ENCODE measurements around the gene MFGE8. TPM values are rescaled to one million over a fixed set of nuclear protein-coding genes. Genes with fewer than 3 reads are reported as not detected.
A peak's percentile ranks its signal among the peaks of the same experiment; 100 is the strongest.

Gene MFGE8
- total RNA-seq, 1 donor from 2014 or later: 19.9 TPM

DNA sequence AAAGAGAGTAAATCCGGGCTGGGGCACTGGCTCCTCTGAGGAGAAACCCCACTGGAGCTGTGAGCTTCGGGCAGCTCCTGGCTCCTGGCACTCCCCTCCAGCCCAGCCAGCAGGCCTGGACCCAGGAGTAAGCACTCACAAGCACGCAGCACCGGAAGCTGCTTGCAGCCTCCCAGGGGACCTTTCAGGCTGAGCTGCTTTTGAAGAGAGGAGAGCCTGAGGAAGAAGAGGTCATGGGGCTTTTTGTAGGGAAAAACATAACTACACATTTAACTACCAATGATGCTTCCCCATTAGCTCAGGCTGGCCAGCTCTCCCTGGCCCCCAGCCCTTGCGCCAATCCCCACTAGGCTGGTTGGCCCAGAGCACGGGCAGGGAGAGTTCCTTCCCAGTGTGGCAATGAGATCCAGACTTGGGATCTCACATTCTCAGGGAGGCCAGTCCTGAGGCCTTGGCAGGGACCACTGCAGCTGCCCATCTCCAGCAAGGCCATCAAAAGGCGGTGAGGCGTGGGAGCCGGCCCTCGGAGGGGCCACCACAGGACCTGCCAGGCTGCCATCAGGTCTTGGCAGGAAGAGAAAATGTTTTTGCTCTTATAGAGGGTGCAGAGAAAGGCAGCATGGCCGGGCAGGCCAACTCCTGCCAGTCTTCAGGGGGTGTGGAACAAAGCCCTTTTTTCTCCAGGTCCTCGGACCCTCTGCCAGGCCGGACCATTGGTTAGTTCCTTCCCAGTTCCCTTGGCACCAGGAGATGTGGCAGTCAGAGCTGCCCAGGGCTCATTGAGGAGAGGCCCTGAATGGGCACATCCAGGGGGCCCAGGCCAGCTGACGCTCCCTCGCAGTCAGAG, 41.5 kb upstream of the MFGE8 start:
- Mint-ChIP-seq H3K9me3 (ENCODE audit: unreplicated experiment) (peaks cover 1% of the 10 kb centered on the region), H3K4me1 (ENCODE audit: low read depth, unreplicated experiment) (peaks cover 10% of the 10 kb centered on the region), H3K4me3 (ENCODE audit: unreplicated experiment) (no peak overlapping the region), H3K27me3 (ENCODE audit: unreplicated experiment) (peaks cover 2% of the 10 kb centered on the region), H3K36me3 (ENCODE audit: unreplicated experiment) (no peaks in the 10 kb centered on the region), H3K27ac (ENCODE audit: unreplicated experiment) (no peak overlapping the region)
- peak; percentile 62 for DNase-seq
- TF ChIP-seq, protein P1, sequence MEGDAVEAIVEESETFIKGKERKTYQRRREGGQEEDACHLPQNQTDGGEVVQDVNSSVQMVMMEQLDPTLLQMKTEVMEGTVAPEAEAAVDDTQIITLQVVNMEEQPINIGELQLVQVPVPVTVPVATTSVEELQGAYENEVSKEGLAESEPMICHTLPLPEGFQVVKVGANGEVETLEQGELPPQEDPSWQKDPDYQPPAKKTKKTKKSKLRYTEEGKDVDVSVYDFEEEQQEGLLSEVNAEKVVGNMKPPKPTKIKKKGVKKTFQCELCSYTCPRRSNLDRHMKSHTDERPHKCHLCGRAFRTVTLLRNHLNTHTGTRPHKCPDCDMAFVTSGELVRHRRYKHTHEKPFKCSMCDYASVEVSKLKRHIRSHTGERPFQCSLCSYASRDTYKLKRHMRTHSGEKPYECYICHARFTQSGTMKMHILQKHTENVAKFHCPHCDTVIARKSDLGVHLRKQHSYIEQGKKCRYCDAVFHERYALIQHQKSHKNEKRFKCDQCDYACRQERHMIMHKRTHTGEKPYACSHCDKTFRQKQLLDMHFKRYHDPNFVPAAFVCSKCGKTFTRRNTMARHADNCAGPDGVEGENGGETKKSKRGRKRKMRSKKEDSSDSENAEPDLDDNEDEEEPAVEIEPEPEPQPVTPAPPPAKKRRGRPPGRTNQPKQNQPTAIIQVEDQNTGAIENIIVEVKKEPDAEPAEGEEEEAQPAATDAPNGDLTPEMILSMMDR (IDR thresholded peaks at IDR 0.05; ENCODE audit: partially characterized antibody, unreplicated experiment): no peak

DNA sequence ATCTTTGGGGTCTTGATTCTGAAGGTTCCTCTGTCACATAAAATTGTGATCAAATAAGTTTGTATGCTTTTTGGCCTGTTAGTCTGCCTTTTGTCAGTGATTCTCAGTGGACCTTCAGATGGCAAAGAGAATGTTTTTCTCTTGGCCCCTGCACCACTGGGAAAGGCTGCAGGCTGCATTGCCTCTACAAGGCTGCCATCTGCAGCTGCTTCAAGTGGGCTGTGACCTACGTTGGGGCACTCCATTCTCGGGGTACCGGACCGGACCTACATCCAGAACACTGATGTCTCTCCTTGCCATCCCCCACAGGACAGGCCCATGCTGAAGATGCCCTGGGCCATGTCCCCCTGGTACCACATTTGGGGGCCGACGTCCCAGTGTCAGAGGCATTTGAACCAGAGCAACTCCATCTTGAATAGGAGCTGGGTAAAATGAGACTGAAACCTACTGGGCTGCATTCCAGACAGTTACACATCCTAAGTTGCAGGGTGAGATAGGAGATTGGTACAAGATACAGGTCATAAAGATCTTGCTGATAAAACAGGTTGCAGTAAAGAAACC, 37.5 kb upstream of the MFGE8 start:
- DNase-seq: no peak
- H3K9me3 Mint-ChIP-seq (ENCODE audit: unreplicated experiment): peaks cover 1% of the 10 kb centered on the region
- TF ChIP-seq, protein P1 (IDR thresholded peaks at IDR 0.05; ENCODE audit: partially characterized antibody, unreplicated experiment): no peak
- H3K4me1 Mint-ChIP-seq (ENCODE audit: low read depth, unreplicated experiment): peaks cover 4% of the 10 kb centered on the region
- no peaks in the 10 kb centered on the region for H3K27me3 Mint-ChIP-seq (ENCODE audit: unreplicated experiment)
- no peaks in the 10 kb centered on the region for H3K36me3 Mint-ChIP-seq (ENCODE audit: unreplicated experiment)
- no peak overlapping the region for H3K4me3 Mint-ChIP-seq (ENCODE audit: unreplicated experiment)
- no peak overlapping the region for H3K27ac Mint-ChIP-seq (ENCODE audit: unreplicated experiment)

- H3K27ac Mint-ChIP-seq (ENCODE audit: unreplicated experiment): no peak overlapping the region
- peaks cover 4% of the 10 kb centered on the region for H3K4me1 Mint-ChIP-seq (ENCODE audit: low read depth, unreplicated experiment)
- H3K27me3 Mint-ChIP-seq (ENCODE audit: unreplicated experiment): no peaks in the 10 kb centered on the region
- H3K36me3 Mint-ChIP-seq (ENCODE audit: unreplicated experiment): no peaks in the 10 kb centered on the region
- H3K4me3 Mint-ChIP-seq (ENCODE audit: unreplicated experiment): no peak overlapping the region
- peaks cover 1% of the 10 kb centered on the region for H3K9me3 Mint-ChIP-seq (ENCODE audit: unreplicated experiment)
- TF ChIP-seq, protein P1 (IDR thresholded peaks at IDR 0.05; ENCODE audit: partially characterized antibody, unreplicated experiment): no peak
- no peak for DNase-seq
These were observed 36.7 kb upstream of the MFGE8 start for GRCh38 chr15:88949734-88950400.

GRCh38 chr15:88940110-88940675, 27.0 kb upstream of the MFGE8 start:
- Mint-ChIP-seq H3K27ac (ENCODE audit: unreplicated experiment) (no peak overlapping the region), H3K9me3 (ENCODE audit: unreplicated experiment) (peaks cover 9% of the 10 kb centered on the region), H3K27me3 (ENCODE audit: unreplicated experiment) (no peaks in the 10 kb centered on the region), H3K36me3 (ENCODE audit: unreplicated experiment) (peaks cover 5% of the 10 kb centered on the region), H3K4me1 (ENCODE audit: low read depth, unreplicated experiment) (no peaks in the 10 kb centered on the region), H3K4me3 (ENCODE audit: unreplicated experiment) (no peak overlapping the region)
- DNase-seq: no peak
- TF ChIP-seq, protein P1 (IDR thresholded peaks at IDR 0.05; ENCODE audit: partially characterized antibody, unreplicated experiment): no peak
